Liver (tissue), 9 donors: ENCODE results near the gene GBGT1. TPM values are rescaled to one million over a fixed set of nuclear protein-coding genes. Genes with fewer than 3 reads are reported as not detected.

ENCODE experiments used
- DNase-seq: peaks from one replicate; pipeline ENCODE4 v3.0.0-alpha.2; 2017; ENCODE audit warnings: low spot score
- H3K27ac ChIP-seq, 2 donors: one replicate each; pipeline ENCODE4 v1.7.0; 2013; ENCODE audit warnings: inconsistent platforms in 2 of 2, low read length in 2 of 2, control low read depth in 1 of 2, low read depth in 1 of 2, mild to moderate bottlenecking in 1 of 2
- H3K27me3 ChIP-seq, 4 donors: one replicate each; pipeline versions ENCODE4 v1.6.1 to v1.7.0; 2013; ENCODE audit warnings: low read length in 3 of 4, inconsistent platforms in 1 of 4, mild to moderate bottlenecking in 1 of 4, moderate library complexity in 1 of 4; ENCODE audit not compliant: control insufficient read depth in 4 of 4, insufficient read depth in 4 of 4
- H3K36me3 ChIP-seq, 4 donors: one replicate each; pipeline versions ENCODE4 v1.6.1 to v1.7.0; 2013; ENCODE audit warnings: low read length in 3 of 4, mild to moderate bottlenecking in 3 of 4, low read depth in 1 of 4, moderate library complexity in 1 of 4; ENCODE audit not compliant: control insufficient read depth in 4 of 4, insufficient read depth in 3 of 4
- H3K4me1 ChIP-seq, 4 donors: one replicate each; pipeline versions ENCODE4 v1.6.1 to v1.7.0; 2013; ENCODE audit warnings: low read length in 3 of 4, mild to moderate bottlenecking in 3 of 4, moderate library complexity in 1 of 4; ENCODE audit not compliant: control insufficient read depth in 4 of 4, insufficient read depth in 4 of 4
- H3K4me3 ChIP-seq, 3 donors: one replicate each; pipeline versions ENCODE4 v1.6.1 to v1.7.0; 2013; ENCODE audit warnings: low read length in 3 of 3, control low read depth in 1 of 3, low read depth in 1 of 3, mild to moderate bottlenecking in 1 of 3
- H3K9ac ChIP-seq, 2 donors: one replicate each; pipeline ENCODE4 v1.7.0; 2013; ENCODE audit warnings: low read length in 2 of 2, mild to moderate bottlenecking in 2 of 2, moderate library complexity in 2 of 2, control low read depth in 1 of 2, low read depth in 1 of 2
- H3K9me3 ChIP-seq, 4 donors: one replicate each; pipeline versions ENCODE4 v1.6.1 to v1.7.0; 2013; ENCODE audit warnings: low read length in 3 of 4; ENCODE audit not compliant: control insufficient read depth in 4 of 4
- EGR1 ChIP-seq, 2 donors: IDR thresholded peaks; 2 replicates each; pipeline ENCODE4 v1.6.1; 2016 to 2018; ENCODE audit warnings: antibody characterized with exemption in 2 of 2, low read depth in 2 of 2
- FOXA1 ChIP-seq: IDR thresholded peaks from 2 replicates; pipeline ENCODE4 v1.6.1; 2016; ENCODE audit warnings: antibody characterized with exemption
- GABPA ChIP-seq, 2 donors: IDR thresholded peaks in 1 of 2; conservative IDR thresholded peaks in 1 of 2; 2 replicates each; pipeline ENCODE4 v1.6.1; 2016; ENCODE audit warnings: antibody characterized with exemption in 2 of 2, mild to moderate bottlenecking in 1 of 2, moderate library complexity in 1 of 2
- HNF4A ChIP-seq, 2 donors: conservative IDR thresholded peaks; 2 replicates each; pipeline ENCODE4 v1.6.1; 2016; ENCODE audit warnings: antibody characterized with exemption in 2 of 2, mild to moderate bottlenecking in 2 of 2
- HNF4G ChIP-seq: IDR thresholded peaks from 2 replicates; pipeline ENCODE4 v1.6.1; 2016; ENCODE audit warnings: antibody characterized with exemption
- JUND ChIP-seq, 2 donors: IDR thresholded peaks; 2 replicates each; pipeline ENCODE4 v1.6.1; 2016; ENCODE audit warnings: antibody characterized with exemption in 2 of 2
- RAD21 ChIP-seq, 2 donors: IDR thresholded peaks; 2 replicates each; pipeline ENCODE4 v1.6.1; 2016; ENCODE audit warnings: antibody characterized with exemption in 2 of 2, mild to moderate bottlenecking in 2 of 2
- RXRA ChIP-seq, 2 donors: IDR thresholded peaks; 2 replicates each; pipeline ENCODE4 v1.6.1; 2017 to 2018; ENCODE audit warnings: antibody characterized with exemption in 2 of 2, mild to moderate bottlenecking in 1 of 2
- TAF1 ChIP-seq: conservative IDR thresholded peaks from 2 replicates; pipeline ENCODE4 v1.6.1; 2016; ENCODE audit warnings: antibody characterized with exemption, mild to moderate bottlenecking
- WGBS: extraction: QIAGEN DNeasy Blood & Tissue Kit; methylation state at CpG from one replicate; pipeline ENCODE4 v1.1.7; 2013; 5-methylcytosine and 5-hydroxymethylcytosine counted together
- polyA plus RNA-seq, 2 donors: library from polyadenylated mRNA; stranded (reverse) in 1 of 2; unstranded in 1 of 2; fragments of 200-250 nt in 1 of 2; fragments of >200 nt in 1 of 2; fragmentation: Nextera tagmentation in 1 of 2; extraction: Ambion mirVana in 1 of 2; gene quantifications; one replicate each; pipeline versions ENCODE4 v1.2.1 to v1.2.3, GENCODE V29; 2013 to 2015
- total RNA-seq, 2 donors: library from RNA; depleted of rRNA; stranded (reverse); fragments of >200 nt; gene quantifications; one replicate each; pipeline ENCODE4 v1.2.3, GENCODE V29; 2014
- TF ChIP-seq, protein P1 (sequence below): IDR thresholded peaks from 2 replicates; pipeline ENCODE4 v1.6.1; 2016; ENCODE audit warnings: antibody characterized with exemption
- TF ChIP-seq, protein P2 (sequence below): IDR thresholded peaks from 2 replicates; pipeline ENCODE4 v1.6.1; 2016; ENCODE audit warnings: antibody characterized with exemption
- TF ChIP-seq, protein P3 (sequence below): IDR thresholded peaks from 2 replicates; pipeline ENCODE4 v1.6.1; 2016; ENCODE audit warnings: antibody characterized with exemption, mild to moderate bottlenecking
- TF ChIP-seq, protein P4 (sequence below): fragments of 150-350 bp; IDR thresholded peaks from 2 replicates; pipeline ENCODE4 v1.5.1; 2017; ENCODE audit warnings: improper control_type of control experiment, low read depth, low read length; ENCODE audit not compliant: missing input control
- donor health status: healthy.
- donor health status: healthy.
- donor health status: healthy.
- donor health status: healthy.
- donor health status: healthy.

The GBGT1 gene
- total and polyA plus RNA-seq, 4 donors: 0.33 to 25.7 (median 2.3) TPM

DNA sequence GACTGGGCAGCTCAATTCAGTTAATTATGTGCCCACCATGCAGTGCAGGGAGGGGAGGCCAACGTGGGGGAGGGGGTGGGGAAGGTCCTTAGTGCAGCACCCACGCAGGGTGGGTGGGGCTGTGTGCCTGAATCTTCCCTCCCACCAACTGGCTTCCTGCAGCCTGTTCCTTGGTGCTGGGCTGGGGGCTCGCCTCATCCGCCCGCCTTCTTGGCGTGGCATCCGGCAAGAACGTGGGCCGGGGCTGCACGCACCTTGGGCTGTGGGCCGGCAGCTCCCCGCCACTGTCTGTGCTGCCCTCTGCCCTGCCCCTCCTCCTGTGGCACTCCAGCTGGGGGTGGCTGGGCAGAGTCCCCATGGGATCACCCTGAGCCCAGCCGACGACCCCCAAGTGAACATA, 23.1 kb downstream of the GBGT1 start:
- H3K36me3 ChIP-seq: no peaks in the 10 kb centered on the region
- H3K27ac ChIP-seq: no peak overlapping the region
- no peak overlapping the region for H3K4me3 ChIP-seq
- DNase-seq: no peak
- no peaks in the 10 kb centered on the region for H3K27me3 ChIP-seq
- peaks cover 5 to 28% (median 10%) of the 10 kb centered on the region in 4 donors for H3K4me1 ChIP-seq
- no peaks in the 10 kb centered on the region for H3K9me3 ChIP-seq
- no peak for TF ChIP-seq GABPA (IDR thresholded peaks at IDR 0.05 in 1 of 2, conservative IDR thresholded peaks at IDR 0.05 in 1 of 2)
- no peak for TF ChIP-seq HNF4G
- TF ChIP-seq RAD21 (IDR thresholded peaks at IDR 0.05): no peak
- TF ChIP-seq RXRA (IDR thresholded peaks at IDR 0.05): no peak
- no peak overlapping the region for H3K9ac ChIP-seq
- WGBS: 89% methylated on average over 14 of the region's 14 CpGs

DNA sequence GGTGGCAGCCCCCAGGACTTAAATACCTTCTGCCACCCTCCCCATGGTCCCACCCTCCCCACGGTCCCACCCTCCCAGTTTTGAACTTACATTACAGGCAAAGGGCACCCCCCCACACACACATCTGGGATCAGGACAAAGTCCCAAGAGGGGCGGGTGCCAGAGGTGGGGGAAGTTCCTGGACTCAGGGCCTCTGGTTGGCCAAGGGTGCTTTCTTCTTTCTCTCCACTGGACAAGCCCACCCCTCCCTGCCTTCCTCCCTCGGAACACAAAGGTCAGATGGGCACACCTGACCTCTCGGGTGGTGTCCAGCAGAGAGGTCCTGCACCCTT, 23.6 kb downstream of the GBGT1 start:
- Histone ChIP-seq H3K9ac (no peak overlapping the region), H3K27me3 (no peaks in the 10 kb centered on the region), H3K27ac (no peak overlapping the region), H3K36me3 (no peaks in the 10 kb centered on the region), H3K4me1 (peaks cover 5 to 25% (median 10%) of the 10 kb centered on the region in 4 donors), H3K9me3 (no peaks in the 10 kb centered on the region), H3K4me3 (no peak overlapping the region)
- TF ChIP-seq, protein P1, sequence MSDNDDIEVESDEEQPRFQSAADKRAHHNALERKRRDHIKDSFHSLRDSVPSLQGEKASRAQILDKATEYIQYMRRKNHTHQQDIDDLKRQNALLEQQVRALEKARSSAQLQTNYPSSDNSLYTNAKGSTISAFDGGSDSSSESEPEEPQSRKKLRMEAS: no peak
- peak in 1 of 2 donors; percentile 46 for TF ChIP-seq HNF4A (conservative IDR thresholded peaks at IDR 0.05)
- no peak for DNase-seq
- 75% methylated on average over 4 of the region's 4 CpGs for WGBS

DNA sequence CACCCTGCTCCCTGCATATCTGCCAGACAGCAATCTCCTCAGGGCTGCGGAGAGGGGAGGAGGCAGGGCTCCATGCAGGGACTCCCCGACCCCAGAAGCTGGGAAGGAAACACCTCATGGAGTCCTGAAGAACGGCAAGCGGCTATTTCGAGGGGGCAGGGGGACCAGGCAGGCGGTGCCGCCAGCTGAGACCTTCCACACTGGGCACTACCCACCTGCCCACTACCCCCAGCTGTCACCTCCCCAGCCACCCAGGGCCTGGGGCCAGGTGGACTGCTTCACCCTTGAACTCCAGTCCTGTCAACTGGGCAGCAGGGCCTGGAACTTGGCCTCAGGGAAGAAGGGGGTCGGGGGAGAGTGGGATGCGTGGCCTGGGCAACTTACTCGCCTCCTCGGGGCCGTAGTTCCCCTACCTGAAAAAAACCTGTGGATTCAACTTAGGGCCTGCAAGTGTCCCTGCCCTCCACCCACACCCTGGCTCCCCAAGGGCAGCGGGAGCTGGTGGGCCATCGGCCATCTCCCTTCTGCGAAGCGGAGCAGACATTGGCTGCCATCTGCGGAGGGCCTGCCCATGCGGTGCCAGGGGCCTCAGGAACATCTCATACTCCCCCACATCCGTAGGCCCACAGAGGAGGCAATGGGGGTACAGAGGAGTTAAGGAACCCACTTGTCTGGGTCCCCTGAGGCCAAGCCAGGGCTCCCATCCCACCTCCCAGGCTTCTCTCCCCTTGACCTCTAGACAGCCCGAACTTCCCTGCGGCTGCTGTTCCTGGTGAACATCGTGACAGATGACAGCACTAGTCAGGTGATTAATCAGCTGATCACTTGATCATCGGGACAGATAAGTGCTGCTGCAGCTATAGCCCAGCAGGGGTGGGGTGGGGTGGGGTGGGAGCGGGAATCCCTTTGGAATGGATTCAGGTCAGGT, 24.2 kb downstream of the GBGT1 start:
- TF ChIP-seq FOXA1 (no peak), RXRA (IDR thresholded peaks at IDR 0.05) (no peak), HNF4G (no peak), JUND (IDR thresholded peaks at IDR 0.05) (no peak), GABPA (IDR thresholded peaks at IDR 0.05 in 1 of 2, conservative IDR thresholded peaks at IDR 0.05 in 1 of 2) (no peak), EGR1 (IDR thresholded peaks at IDR 0.05; ENCODE audit: low read depth in 2 of 2) (no peak), TAF1 (no peak), RAD21 (IDR thresholded peaks at IDR 0.05) (no peak)
- TF ChIP-seq, protein P2, sequence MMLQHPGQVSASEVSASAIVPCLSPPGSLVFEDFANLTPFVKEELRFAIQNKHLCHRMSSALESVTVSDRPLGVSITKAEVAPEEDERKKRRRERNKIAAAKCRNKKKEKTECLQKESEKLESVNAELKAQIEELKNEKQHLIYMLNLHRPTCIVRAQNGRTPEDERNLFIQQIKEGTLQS: no peak
- TF ChIP-seq, protein P1: no peak
- TF ChIP-seq, protein P3, sequence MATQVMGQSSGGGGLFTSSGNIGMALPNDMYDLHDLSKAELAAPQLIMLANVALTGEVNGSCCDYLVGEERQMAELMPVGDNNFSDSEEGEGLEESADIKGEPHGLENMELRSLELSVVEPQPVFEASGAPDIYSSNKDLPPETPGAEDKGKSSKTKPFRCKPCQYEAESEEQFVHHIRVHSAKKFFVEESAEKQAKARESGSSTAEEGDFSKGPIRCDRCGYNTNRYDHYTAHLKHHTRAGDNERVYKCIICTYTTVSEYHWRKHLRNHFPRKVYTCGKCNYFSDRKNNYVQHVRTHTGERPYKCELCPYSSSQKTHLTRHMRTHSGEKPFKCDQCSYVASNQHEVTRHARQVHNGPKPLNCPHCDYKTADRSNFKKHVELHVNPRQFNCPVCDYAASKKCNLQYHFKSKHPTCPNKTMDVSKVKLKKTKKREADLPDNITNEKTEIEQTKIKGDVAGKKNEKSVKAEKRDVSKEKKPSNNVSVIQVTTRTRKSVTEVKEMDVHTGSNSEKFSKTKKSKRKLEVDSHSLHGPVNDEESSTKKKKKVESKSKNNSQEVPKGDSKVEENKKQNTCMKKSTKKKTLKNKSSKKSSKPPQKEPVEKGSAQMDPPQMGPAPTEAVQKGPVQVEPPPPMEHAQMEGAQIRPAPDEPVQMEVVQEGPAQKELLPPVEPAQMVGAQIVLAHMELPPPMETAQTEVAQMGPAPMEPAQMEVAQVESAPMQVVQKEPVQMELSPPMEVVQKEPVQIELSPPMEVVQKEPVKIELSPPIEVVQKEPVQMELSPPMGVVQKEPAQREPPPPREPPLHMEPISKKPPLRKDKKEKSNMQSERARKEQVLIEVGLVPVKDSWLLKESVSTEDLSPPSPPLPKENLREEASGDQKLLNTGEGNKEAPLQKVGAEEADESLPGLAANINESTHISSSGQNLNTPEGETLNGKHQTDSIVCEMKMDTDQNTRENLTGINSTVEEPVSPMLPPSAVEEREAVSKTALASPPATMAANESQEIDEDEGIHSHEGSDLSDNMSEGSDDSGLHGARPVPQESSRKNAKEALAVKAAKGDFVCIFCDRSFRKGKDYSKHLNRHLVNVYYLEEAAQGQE: no peak
- TF ChIP-seq, protein P4, sequence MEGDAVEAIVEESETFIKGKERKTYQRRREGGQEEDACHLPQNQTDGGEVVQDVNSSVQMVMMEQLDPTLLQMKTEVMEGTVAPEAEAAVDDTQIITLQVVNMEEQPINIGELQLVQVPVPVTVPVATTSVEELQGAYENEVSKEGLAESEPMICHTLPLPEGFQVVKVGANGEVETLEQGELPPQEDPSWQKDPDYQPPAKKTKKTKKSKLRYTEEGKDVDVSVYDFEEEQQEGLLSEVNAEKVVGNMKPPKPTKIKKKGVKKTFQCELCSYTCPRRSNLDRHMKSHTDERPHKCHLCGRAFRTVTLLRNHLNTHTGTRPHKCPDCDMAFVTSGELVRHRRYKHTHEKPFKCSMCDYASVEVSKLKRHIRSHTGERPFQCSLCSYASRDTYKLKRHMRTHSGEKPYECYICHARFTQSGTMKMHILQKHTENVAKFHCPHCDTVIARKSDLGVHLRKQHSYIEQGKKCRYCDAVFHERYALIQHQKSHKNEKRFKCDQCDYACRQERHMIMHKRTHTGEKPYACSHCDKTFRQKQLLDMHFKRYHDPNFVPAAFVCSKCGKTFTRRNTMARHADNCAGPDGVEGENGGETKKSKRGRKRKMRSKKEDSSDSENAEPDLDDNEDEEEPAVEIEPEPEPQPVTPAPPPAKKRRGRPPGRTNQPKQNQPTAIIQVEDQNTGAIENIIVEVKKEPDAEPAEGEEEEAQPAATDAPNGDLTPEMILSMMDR: no peak
- 89% methylated on average over 24 of the region's 24 CpGs for WGBS
- no peak for DNase-seq
- Histone ChIP-seq H3K4me3 (no peak overlapping the region), H3K27ac (no peak overlapping the region), H3K4me1 (peaks cover 3 to 22% (median 8%) of the 10 kb centered on the region in 4 donors), H3K9ac (no peak overlapping the region), H3K9me3 (no peaks in the 10 kb centered on the region), H3K27me3 (no peaks in the 10 kb centered on the region), H3K36me3 (no peaks in the 10 kb centered on the region)
